Endothelial cell of umbilical vein (primary cell): ENCODE measurements around the gene WBP2. TPM values are rescaled to one million over a fixed set of nuclear protein-coding genes. Genes with fewer than 3 reads are reported as not detected.

ENCODE experiments used
- BruUV-seq: library from RNA; stranded (reverse); fragments of 400-500 nt; replicated peaks from 2 replicates; lab custom pipeline; 2021; lab: Mats Ljungman, UMichigan
- CTCF ChIA-PET: fragments of 300-600, 350-600 bp; sonication (Branson Sonifier 250); formaldehyde crosslinking; loops from one replicate; lab custom pipeline; 2021; ENCODE audit warnings: antibody characterized with exemption, inconsistent platforms; lab: Charles Lee
- POLR2A ChIA-PET: fragments of 300-600, 350-600 bp; sonication (Branson Sonifier 250); formaldehyde crosslinking; loops from one replicate; lab custom pipeline; 2021; ENCODE audit warnings: antibody characterized with exemption, inconsistent platforms; lab: Charles Lee
- DNase-seq: peaks from one replicate; pipeline ENCODE4 v3.0.0-alpha.2; 2011; ENCODE audit warnings: low read depth, low spot score
- FAIRE-seq: peaks from 2 replicates; lab custom pipeline; 2011; peaks lifted over from hg19 to GRCh38; lab: Jason Lieb, UNC
- H2AFZ ChIP-seq: 2 replicates; pipeline ENCODE4 v1.6.0; 2012; ENCODE audit warnings: low read depth, low read length, control low read depth, inconsistent platforms
- H3K27ac ChIP-seq: 2 replicates; pipeline ENCODE4 v1.5.1; 2011; ENCODE audit warnings: low read depth, mild to moderate bottlenecking, control low read depth, low read length, moderate library complexity; ENCODE audit not compliant: insufficient read depth
- H3K27me3 ChIP-seq, 2 experiments: 2 replicates each; pipeline versions ENCODE4 v1.6.0 to v1.6.1; 2011; ENCODE audit warnings: low read length in 2 of 2, mixed read lengths in 1 of 2; ENCODE audit not compliant: control insufficient read depth in 2 of 2, insufficient read depth in 2 of 2
- H3K36me3 ChIP-seq, 2 experiments: 2 replicates in 1 of 2; 3 replicates in 1 of 2; pipeline ENCODE4 v1.5.1; 2011; ENCODE audit warnings: low read length in 2 of 2, mild to moderate bottlenecking in 1 of 2, moderate library complexity in 1 of 2; ENCODE audit not compliant: control insufficient read depth in 2 of 2, insufficient read depth in 2 of 2; ENCODE audit errors: extremely low read depth in 1 of 2
- H3K4me1 ChIP-seq: 3 replicates; pipeline ENCODE4 v1.5.1; 2011; ENCODE audit warnings: mild to moderate bottlenecking, low read length; ENCODE audit not compliant: control insufficient read depth, insufficient read depth; ENCODE audit errors: extremely low read depth
- H3K4me2 ChIP-seq: 2 replicates; pipeline ENCODE4 v1.6.1; 2011; ENCODE audit warnings: low read length, control low read depth, mixed read lengths; ENCODE audit not compliant: insufficient read depth
- H3K4me3 ChIP-seq, 3 experiments: fragments of 200-600 bp in 1 of 3; sonication (generic), shearing (Covaris generic) in 1 of 3; replicated peaks in 1 of 3; 2 replicates each; pipeline ENCODE4 v1.5.1; 2011 to 2016; ENCODE audit warnings: control low read depth in 3 of 3, low read length in 3 of 3, mild to moderate bottlenecking in 2 of 3, inconsistent platforms in 1 of 3, low read depth in 1 of 3, moderate library complexity in 1 of 3; ENCODE audit not compliant: insufficient read depth in 1 of 3
- H3K79me2 ChIP-seq: 2 replicates; pipeline ENCODE4 v1.6.0; 2012; ENCODE audit warnings: low read length, inconsistent platforms; ENCODE audit not compliant: control insufficient read depth, insufficient read depth
- H3K9ac ChIP-seq: replicated peaks from 2 replicates; pipeline ENCODE3; 2011; ENCODE audit warnings: low read length, control low read depth; ENCODE audit not compliant: insufficient read depth; ENCODE audit errors: extremely low read depth
- H3K9me1 ChIP-seq: replicated peaks from 3 replicates; pipeline ENCODE4 v1.6.0; 2011; ENCODE audit warnings: mild to moderate bottlenecking, low read length; ENCODE audit not compliant: control insufficient read depth, insufficient read depth; ENCODE audit errors: extremely low read depth
- H3K9me3 ChIP-seq: replicated peaks from 2 replicates; pipeline ENCODE4 v1.5.1; 2012; ENCODE audit warnings: low read length, inconsistent platforms; ENCODE audit not compliant: control insufficient read depth, insufficient read depth
- H4K20me1 ChIP-seq: replicated peaks from 2 replicates; pipeline ENCODE3; 2011; ENCODE audit warnings: mild to moderate bottlenecking, low read length; ENCODE audit not compliant: control insufficient read depth, insufficient read depth; ENCODE audit errors: extremely low read depth
- CTCF ChIP-seq, 2 donors: IDR thresholded peaks; 1 replicate in 1 of 2; 2 replicates in 1 of 2; pipeline ENCODE4 v1.5.1; 2011; ENCODE audit warnings: low read length in 2 of 2, mild to moderate bottlenecking in 2 of 2, moderate library complexity in 2 of 2, control low read depth in 1 of 2, inconsistent platforms in 1 of 2, low read depth in 1 of 2; ENCODE audit not compliant: insufficient read depth in 1 of 2; ENCODE audit errors: extremely low read depth in 1 of 2
- GATA2 ChIP-seq: IDR thresholded peaks from 2 replicates; pipeline ENCODE4 v1.7.0; 2011; ENCODE audit warnings: low read depth, mild to moderate bottlenecking, moderate library complexity, mixed read lengths, low read length; ENCODE audit not compliant: insufficient read length, insufficient read depth
- JUN ChIP-seq: IDR thresholded peaks from 2 replicates; pipeline ENCODE4 v1.6.1; 2011; ENCODE audit warnings: borderline replicate concordance, low read depth; ENCODE audit not compliant: insufficient read length, insufficient read depth
- MAX ChIP-seq: IDR thresholded peaks from 2 replicates; pipeline ENCODE4 v1.6.1; 2011; ENCODE audit not compliant: insufficient read depth, insufficient read length
- MYC ChIP-seq: IDR thresholded peaks from one replicate; pipeline ENCODE4 v1.6.1; 2011; ENCODE audit warnings: mild to moderate bottlenecking, low read depth, low read length
- POLR2A ChIP-seq: IDR thresholded peaks from 2 replicates; pipeline ENCODE4 v1.6.1; 2012; ENCODE audit warnings: low read depth, mild to moderate bottlenecking, control low read depth, low read length
- dilution Hi-C: fragments of 300-500 bp; cut with MboI; formaldehyde crosslinking; loops from one replicate; pipeline ENCODE4 v1.15.0; 2019; ENCODE audit warnings: low sequenced_read_pairs; ENCODE audit not compliant: extremely low pct_ligation_motif_present
- intact Hi-C: fragments of 100-400 bp; cut with micrococcal nuclease; formaldehyde crosslinking; loops from one replicate; pipeline ENCODE4 v1.10.0; 2022
- polyA plus RNA-seq, 4 experiments: library from polyadenylated mRNA; depleted of rRNA in 3 of 4; stranded (reverse) in 3 of 4; unstranded in 1 of 4; fragments of >200 nt; gene quantifications; 2 replicates each; pipeline versions ENCODE4 v1.2.1 to v1.2.3, GENCODE V29; 2011 to 2012; ENCODE audit warnings: missing spikeins in 1 of 4
- total RNA-seq: library from RNA; stranded (reverse); gene quantifications from 2 replicates; pipeline ENCODE4 v1.2.3, GENCODE V29; 2021

Gene WBP2
- total and polyA plus RNA-seq, 2 donors (not counting 3 experiments of a cell fraction or from before 2014, with no cell fraction given): 81.5 to 126 TPM

GRCh38 chr17:75821552-75821951 is 33.6 kb downstream of the WBP2 start:
- H3K79me2 ChIP-seq: no peaks in the 10 kb centered on the region
- POLR2A ChIA-PET: no interaction called here
- CTCF ChIA-PET: interaction anchor here (1.1 to 1.8 kb wide), 2 partner anchors 9 to 38 kb away, joined by 3 to 6 read pairs; no protein-coding TSS in a partner anchor
- H3K4me1 ChIP-seq: no peaks in the 10 kb centered on the region
- no peak overlapping the region for H3K4me2 ChIP-seq
- no TSS peak for BruUV-seq
- peaks cover 0 to 49% of the 10 kb centered on the region in 2 experiments for H3K36me3 ChIP-seq
- no peaks in the 10 kb centered on the region for H3K9me3 ChIP-seq
- intact Hi-C loops (no loop called here), dilution Hi-C loops (no loop called here)
- no peak for TF ChIP-seq MAX
- TF ChIP-seq CTCF (IDR thresholded peaks at IDR 0.05; ENCODE audit: extremely low read depth in 1 of 2, insufficient read depth in 1 of 2, low read depth in 1 of 2, low read length in 2 of 2): no peak
- no peak for TF ChIP-seq POLR2A
- no peak for TF ChIP-seq JUN
- no peak for TF ChIP-seq MYC
- no peak for TF ChIP-seq GATA2
- H2AFZ ChIP-seq: no peak overlapping the region
- FAIRE-seq: no peak
- no peak overlapping the region for H3K9ac ChIP-seq
- H3K27ac ChIP-seq: no peak overlapping the region
- no peak for DNase-seq
- no peaks in the 10 kb centered on the region for H3K27me3 ChIP-seq
- no peaks in the 10 kb centered on the region for H3K9me1 ChIP-seq
- no peaks in the 10 kb centered on the region for H4K20me1 ChIP-seq
- no peak overlapping the region for H3K4me3 ChIP-seq
